ENCODE measurements around the gene CPPED1. TPM values are rescaled to one million over a fixed set of nuclear protein-coding genes. Genes with fewer than 3 reads are reported as not detected.

CPPED1 gene
- total and polyA plus RNA-seq, 8 donors: 1.8 to 7.9 (median 3.6) TPM

DNA sequence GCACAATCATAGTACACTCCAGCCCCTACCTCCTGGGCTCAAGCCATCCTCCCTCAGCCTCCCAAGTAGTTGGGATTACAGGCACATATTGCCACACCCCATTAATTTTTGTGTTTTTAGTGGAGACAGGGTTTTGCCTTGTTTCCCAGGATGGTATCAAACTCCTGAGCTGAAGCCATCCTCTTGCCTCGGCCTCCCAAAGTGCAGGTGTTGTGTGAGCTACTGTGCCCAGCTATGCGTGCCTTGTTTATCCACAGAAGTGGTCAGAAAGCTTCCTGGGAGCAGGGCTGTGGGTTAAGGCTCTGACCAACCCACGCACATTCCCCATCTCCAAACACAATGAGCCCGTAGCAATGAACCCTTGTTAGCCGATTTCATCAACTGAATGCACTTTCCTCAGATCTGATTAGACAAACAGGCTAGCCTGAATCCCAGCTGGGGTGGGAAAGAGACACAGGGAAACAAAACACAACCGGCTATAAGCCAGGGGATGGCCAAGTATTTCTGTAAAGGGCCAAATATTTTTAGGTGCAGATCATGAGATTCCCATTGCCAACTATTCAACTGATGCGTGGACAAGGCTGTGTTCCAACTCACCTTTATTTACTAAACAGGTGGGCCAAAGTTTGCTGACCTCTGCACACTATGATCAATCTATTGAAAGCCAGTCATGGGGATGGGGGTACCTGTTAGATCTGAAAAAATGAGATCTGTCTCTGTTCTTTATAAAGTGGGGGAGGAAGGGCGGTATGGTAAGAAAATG is 193.6 kb downstream of the CPPED1 start:
- H3K4me3 ChIP-seq: no peak overlapping the region
- DNase-seq (no peak), ATAC-seq (no peak), FAIRE-seq (no peak)
- intact Hi-C loops (cut with DNase I): no loop called here
- H3K27me3 ChIP-seq: no peaks in the 10 kb centered on the region
- WGBS, 2 donors: 51 to 58% methylated on average over 8 of the region's 8 CpGs
- no peak overlapping the region for H3K27ac ChIP-seq
- no peaks in the 10 kb centered on the region for H3K4me1 ChIP-seq
- no peak for TF ChIP-seq CTCF (IDR thresholded peaks at IDR 0.05)
- H3K9me3 ChIP-seq: no peaks in the 10 kb centered on the region
- no peaks in the 10 kb centered on the region for H3K36me3 ChIP-seq

Small RNA genes lying within 50 kb of the gene (microRNA-seq; reads per million reads assigned to microRNA genes)
- 0 reads per million in 2 donors for gene MIR4718

Other genes starting within 250 kb of the CPPED1 start
- 1 to 10 TPM in 1 of 6 donors, under 1 TPM in 5; 0.12 to 1.3 (median 0.53) TPM for gene SHISA9, start 97.7 kb upstream of the CPPED1 start, total RNA-seq
- gene SHISA9, start 97.7 kb upstream of the CPPED1 start, polyA plus RNA-seq: under 1 TPM in 1 of 2 donors, not detected in 1; 0.33 TPM